WTC11 (cell line): ENCODE results near the gene HIVEP2. TPM values are rescaled to one million over a fixed set of nuclear protein-coding genes. Genes with fewer than 3 reads are reported as not detected.

Source experiments
- ATAC-seq: fragments of 200-7000 bp; cut with Tn5 transposase; 2 replicates; pipeline ENCODE4 v1.10.0; 2021; ENCODE audit warnings: mild to moderate bottlenecking, moderate library complexity
- CTCF ChIA-PET: fragments of 300-600 bp; sonication (Branson Sonifier 250); formaldehyde crosslinking; loops from one replicate; lab custom pipeline; 2021; ENCODE audit warnings: antibody characterized with exemption; lab: Charles Lee
- POLR2A ChIA-PET: fragments of 350-600 bp; sonication (Branson Sonifier 250); formaldehyde crosslinking; loops from one replicate; lab custom pipeline; 2021; ENCODE audit warnings: antibody characterized with exemption; lab: Charles Lee
- DNase-seq: peaks from one replicate; pipeline ENCODE4 v3.0.0; 2021; ENCODE audit warnings: low spot score
- H3K27ac Mint-ChIP-seq: 2 replicates; pipeline ENCODE4 v1.8.0; 2021; ENCODE audit warnings: mixed read lengths
- H3K27me3 Mint-ChIP-seq: 2 replicates; pipeline ENCODE4 v1.8.0; 2021; ENCODE audit warnings: low read depth, mild to moderate bottlenecking, moderate library complexity, mixed read lengths
- H3K36me3 Mint-ChIP-seq: 2 replicates; pipeline ENCODE4 v1.8.0; 2021; ENCODE audit warnings: mixed read lengths
- H3K4me1 Mint-ChIP-seq: 2 replicates; pipeline ENCODE4 v1.8.0; 2022; ENCODE audit warnings: mixed read lengths
- H3K4me3 Mint-ChIP-seq: 2 replicates; pipeline ENCODE4 v1.8.0; 2021; ENCODE audit warnings: mild to moderate bottlenecking, moderate library complexity, mixed read lengths
- H3K9me3 Mint-ChIP-seq: 2 replicates; pipeline ENCODE4 v1.8.0; 2021; ENCODE audit warnings: mixed read lengths
- AR ChIP-seq: fragments of 250-450 bp; sonication (Bioruptor Pico); IDR thresholded peaks from 2 replicates; pipeline ENCODE4 v1.9.0; 2021; ENCODE audit warnings: mild to moderate bottlenecking
- CREB1 ChIP-seq: sonication (generic); formaldehyde crosslinking; IDR thresholded peaks from 2 replicates; pipeline ENCODE4 v1.8.0; 2023; ENCODE audit warnings: mild to moderate bottlenecking, missing genetic modification reagents
- ERG ChIP-seq: fragments of 250-450 bp; sonication (Bioruptor Pico); IDR thresholded peaks from 2 replicates; pipeline ENCODE4 v1.8.0; 2021; ENCODE audit warnings: mild to moderate bottlenecking
- FOXJ3 ChIP-seq: sonication (generic); formaldehyde crosslinking; IDR thresholded peaks from 2 replicates; pipeline ENCODE4 v1.9.0; 2021; ENCODE audit warnings: missing genetic modification reagents, mild to moderate bottlenecking, borderline replicate concordance
- GTF2I ChIP-seq: fragments of 250-450 bp; sonication (Bioruptor Pico); conservative IDR thresholded peaks from 2 replicates; pipeline ENCODE4 v1.4.0; 2021; ENCODE audit warnings: mild to moderate bottlenecking
- HMGA2 ChIP-seq: fragments of 250-450 bp; sonication (Bioruptor Pico); IDR thresholded peaks from 2 replicates; pipeline ENCODE4 v1.4.0; 2021; ENCODE audit warnings: mild to moderate bottlenecking, moderate library complexity
- IRF2 ChIP-seq: sonication (generic); formaldehyde crosslinking; IDR thresholded peaks from 2 replicates; pipeline ENCODE4 v1.8.0; 2022; ENCODE audit warnings: low read depth, missing genetic modification reagents, borderline replicate concordance
- NR1H2 ChIP-seq: sonication (generic); formaldehyde crosslinking; IDR thresholded peaks from 2 replicates; pipeline ENCODE4 v1.9.0; 2021; ENCODE audit warnings: mild to moderate bottlenecking, moderate library complexity, missing genetic modification reagents
- PRRX2 ChIP-seq: fragments of 250-450 bp; sonication (Bioruptor Pico); IDR thresholded peaks from 2 replicates; pipeline ENCODE4 v1.8.0; 2021; ENCODE audit warnings: mild to moderate bottlenecking
- RELA ChIP-seq: sonication (generic); formaldehyde crosslinking; IDR thresholded peaks from 2 replicates; pipeline ENCODE4 v1.8.1; 2022; ENCODE audit warnings: missing genetic modification reagents, mild to moderate bottlenecking, borderline replicate concordance
- TP53 ChIP-seq: sonication (generic); formaldehyde crosslinking; IDR thresholded peaks from 2 replicates; pipeline ENCODE4 v1.8.1; 2023; ENCODE audit warnings: mild to moderate bottlenecking, missing genetic modification reagents
- ZNF232 ChIP-seq: sonication (generic); formaldehyde crosslinking; IDR thresholded peaks from 2 replicates; pipeline ENCODE4 v1.8.0; 2022; ENCODE audit warnings: mild to moderate bottlenecking, missing genetic modification reagents
- total RNA-seq: library from RNA; stranded (reverse); gene quantifications from 3 replicates; pipeline ENCODE4 v1.2.3, GENCODE V29; 2021
- TF ChIP-seq, protein P1 (sequence below): sonication (generic); formaldehyde crosslinking; conservative IDR thresholded peaks from 2 replicates; pipeline ENCODE4 v1.8.1; 2023; ENCODE audit warnings: mild to moderate bottlenecking, low read depth, missing genetic modification reagents, moderate library complexity
- TF ChIP-seq, protein P2 (sequence below): sonication (generic); formaldehyde crosslinking; IDR thresholded peaks from 2 replicates; pipeline ENCODE4 v1.8.0; 2022; ENCODE audit warnings: missing genetic modification reagents

HIVEP2 gene
- total RNA-seq, 1 experiment from 2014 or later = 11.5 TPM

DNA sequence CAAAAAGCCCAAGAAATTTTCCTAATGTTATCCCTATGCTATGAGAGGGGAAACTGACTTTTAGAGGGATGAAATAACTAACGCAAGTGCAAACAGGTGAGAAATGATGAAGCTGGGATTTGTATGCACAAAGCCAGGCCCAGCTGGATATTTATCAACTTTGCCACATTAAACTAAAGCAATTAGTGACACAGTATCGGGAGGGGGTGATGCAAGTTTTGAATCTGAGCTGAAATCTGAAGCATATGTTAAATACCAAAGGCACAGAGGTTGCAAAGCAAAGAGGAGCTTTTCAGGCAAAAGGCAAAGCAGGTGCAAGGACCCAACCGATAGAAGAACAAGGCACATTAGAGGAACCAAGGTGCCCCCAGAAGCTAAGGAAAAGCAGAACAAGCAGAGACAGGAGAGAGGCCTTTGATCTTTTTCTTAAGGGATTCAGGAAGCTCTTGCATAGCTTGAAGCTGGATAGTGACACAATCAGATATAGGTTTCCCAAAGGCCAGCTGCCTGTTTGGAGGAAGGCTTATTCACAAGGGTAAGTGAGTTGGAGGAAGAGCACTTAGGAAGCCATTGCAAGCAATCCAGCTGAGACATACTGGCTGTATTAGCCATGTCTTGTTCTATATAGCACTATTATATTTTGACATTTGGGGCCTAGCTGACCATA is 207.5 kb downstream of the HIVEP2 start:
- Mint-ChIP-seq H3K27me3 (no peaks in the 10 kb centered on the region), H3K9me3 (peaks cover 19% of the 10 kb centered on the region), H3K4me1 (peaks cover 28% of the 10 kb centered on the region), H3K36me3 (peaks cover 3% of the 10 kb centered on the region; the same call in 1 of the 2 replicates), H3K27ac (no peak overlapping the region), H3K4me3 (no peak overlapping the region)
- no peak for ATAC-seq
- no peak for DNase-seq
- TF ChIP-seq AR (CRISPR knock-in tag) (no peak), FOXJ3 (CRISPR knock-in tag) (no peak)
- TF ChIP-seq, protein P1, sequence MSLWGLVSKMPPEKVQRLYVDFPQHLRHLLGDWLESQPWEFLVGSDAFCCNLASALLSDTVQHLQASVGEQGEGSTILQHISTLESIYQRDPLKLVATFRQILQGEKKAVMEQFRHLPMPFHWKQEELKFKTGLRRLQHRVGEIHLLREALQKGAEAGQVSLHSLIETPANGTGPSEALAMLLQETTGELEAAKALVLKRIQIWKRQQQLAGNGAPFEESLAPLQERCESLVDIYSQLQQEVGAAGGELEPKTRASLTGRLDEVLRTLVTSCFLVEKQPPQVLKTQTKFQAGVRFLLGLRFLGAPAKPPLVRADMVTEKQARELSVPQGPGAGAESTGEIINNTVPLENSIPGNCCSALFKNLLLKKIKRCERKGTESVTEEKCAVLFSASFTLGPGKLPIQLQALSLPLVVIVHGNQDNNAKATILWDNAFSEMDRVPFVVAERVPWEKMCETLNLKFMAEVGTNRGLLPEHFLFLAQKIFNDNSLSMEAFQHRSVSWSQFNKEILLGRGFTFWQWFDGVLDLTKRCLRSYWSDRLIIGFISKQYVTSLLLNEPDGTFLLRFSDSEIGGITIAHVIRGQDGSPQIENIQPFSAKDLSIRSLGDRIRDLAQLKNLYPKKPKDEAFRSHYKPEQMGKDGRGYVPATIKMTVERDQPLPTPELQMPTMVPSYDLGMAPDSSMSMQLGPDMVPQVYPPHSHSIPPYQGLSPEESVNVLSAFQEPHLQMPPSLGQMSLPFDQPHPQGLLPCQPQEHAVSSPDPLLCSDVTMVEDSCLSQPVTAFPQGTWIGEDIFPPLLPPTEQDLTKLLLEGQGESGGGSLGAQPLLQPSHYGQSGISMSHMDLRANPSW (CRISPR knock-in tag) = no peak
- TF ChIP-seq, protein P2, sequence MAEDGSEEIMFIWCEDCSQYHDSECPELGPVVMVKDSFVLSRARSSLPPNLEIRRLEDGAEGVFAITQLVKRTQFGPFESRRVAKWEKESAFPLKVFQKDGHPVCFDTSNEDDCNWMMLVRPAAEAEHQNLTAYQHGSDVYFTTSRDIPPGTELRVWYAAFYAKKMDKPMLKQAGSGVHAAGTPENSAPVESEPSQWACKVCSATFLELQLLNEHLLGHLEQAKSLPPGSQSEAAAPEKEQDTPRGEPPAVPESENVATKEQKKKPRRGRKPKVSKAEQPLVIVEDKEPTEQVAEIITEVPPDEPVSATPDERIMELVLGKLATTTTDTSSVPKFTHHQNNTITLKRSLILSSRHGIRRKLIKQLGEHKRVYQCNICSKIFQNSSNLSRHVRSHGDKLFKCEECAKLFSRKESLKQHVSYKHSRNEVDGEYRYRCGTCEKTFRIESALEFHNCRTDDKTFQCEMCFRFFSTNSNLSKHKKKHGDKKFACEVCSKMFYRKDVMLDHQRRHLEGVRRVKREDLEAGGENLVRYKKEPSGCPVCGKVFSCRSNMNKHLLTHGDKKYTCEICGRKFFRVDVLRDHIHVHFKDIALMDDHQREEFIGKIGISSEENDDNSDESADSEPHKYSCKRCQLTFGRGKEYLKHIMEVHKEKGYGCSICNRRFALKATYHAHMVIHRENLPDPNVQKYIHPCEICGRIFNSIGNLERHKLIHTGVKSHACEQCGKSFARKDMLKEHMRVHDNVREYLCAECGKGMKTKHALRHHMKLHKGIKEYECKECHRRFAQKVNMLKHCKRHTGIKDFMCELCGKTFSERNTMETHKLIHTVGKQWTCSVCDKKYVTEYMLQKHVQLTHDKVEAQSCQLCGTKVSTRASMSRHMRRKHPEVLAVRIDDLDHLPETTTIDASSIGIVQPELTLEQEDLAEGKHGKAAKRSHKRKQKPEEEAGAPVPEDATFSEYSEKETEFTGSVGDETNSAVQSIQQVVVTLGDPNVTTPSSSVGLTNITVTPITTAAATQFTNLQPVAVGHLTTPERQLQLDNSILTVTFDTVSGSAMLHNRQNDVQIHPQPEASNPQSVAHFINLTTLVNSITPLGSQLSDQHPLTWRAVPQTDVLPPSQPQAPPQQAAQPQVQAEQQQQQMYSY (CRISPR knock-in tag) = no peak
- CTCF ChIA-PET = interaction anchor here (1.2 to 2.1 kb wide), 3 partner anchors 9 to 263 kb away, joined by 3 to 8 read pairs (median 3); no protein-coding TSS in a partner anchor
- POLR2A ChIA-PET = interaction anchor here (0.7 kb wide), 1 partner anchor 135 kb away, joined by 3 read pairs; no protein-coding TSS in a partner anchor

- peaks cover 28% of the 10 kb centered on the region for H3K4me1 Mint-ChIP-seq
- TF ChIP-seq ERG (CRISPR knock-in tag) (no peak), GTF2I (CRISPR knock-in tag) (no peak), IRF2 (CRISPR knock-in tag) (no peak), TP53 (no peak), PRRX2 (no peak), CREB1 (no peak), RELA (CRISPR knock-in tag) (no peak), NR1H2 (no peak), FOXJ3 (CRISPR knock-in tag) (no peak), ZNF232 (CRISPR knock-in tag) (no peak), HMGA2 (CRISPR knock-in tag) (no peak)
- TF ChIP-seq, all 79 proteins: peak for 0
- ChIA-PET POLR2A (no interaction called here), CTCF (interaction anchor here (2.1 kb wide), 1 partner anchor 261 kb away, joined by 8 read pairs; no protein-coding TSS in a partner anchor)
- DNase-seq (no peak), ATAC-seq (no peak)
- Mint-ChIP-seq H3K27ac (no peak overlapping the region), H3K4me3 (no peak overlapping the region), H3K27me3 (no peaks in the 10 kb centered on the region), H3K36me3 (peaks cover 3% of the 10 kb centered on the region; the same call in 1 of the 2 replicates), H3K9me3 (peaks cover 20% of the 10 kb centered on the region)
These were observed 209.8 kb downstream of the HIVEP2 start for GRCh38 chr6:142735204-142735603.
